Aorta (tissue), 5 donors: ENCODE measurements around the gene NFS1. TPM values are rescaled to one million over a fixed set of nuclear protein-coding genes. Genes with fewer than 3 reads are reported as not detected.

Experiments
- ATAC-seq: fragments of 200-7000 bp; cut with Tn5 transposase; one replicate; pipeline ENCODE4 v1.9.1; 2022; ENCODE audit warnings: moderate library complexity; ENCODE audit not compliant: low FRiP score
- DNase-seq, 2 donors: peaks; one replicate each; pipeline ENCODE4 v3.0.0-alpha.2; 2020
- H3K27ac ChIP-seq, 2 donors: one replicate each; pipeline ENCODE4 v1.5.1; 2013; ENCODE audit warnings: low read length in 2 of 2, mild to moderate bottlenecking in 2 of 2, moderate library complexity in 2 of 2, control low read depth in 1 of 2, inconsistent platforms in 1 of 2, low read depth in 1 of 2
- H3K27me3 ChIP-seq, 2 donors: one replicate each; pipeline ENCODE4 v1.6.1; 2013; ENCODE audit warnings: control low read depth in 1 of 2, low read length in 1 of 2, mild to moderate bottlenecking in 1 of 2, moderate library complexity in 1 of 2; ENCODE audit not compliant: insufficient read depth in 2 of 2, control insufficient read depth in 1 of 2
- H3K36me3 ChIP-seq, 2 donors: one replicate each; pipeline ENCODE4 v1.6.1; 2013; ENCODE audit warnings: control low read depth in 1 of 2, low read length in 1 of 2, mild to moderate bottlenecking in 1 of 2; ENCODE audit not compliant: insufficient read depth in 2 of 2, control insufficient read depth in 1 of 2
- H3K4me1 ChIP-seq, 2 donors: one replicate each; pipeline ENCODE4 v1.6.1; 2013; ENCODE audit warnings: low read length in 2 of 2, control low read depth in 1 of 2, mild to moderate bottlenecking in 1 of 2, moderate library complexity in 1 of 2; ENCODE audit not compliant: insufficient read depth in 2 of 2, control insufficient read depth in 1 of 2
- H3K4me3 ChIP-seq, 2 donors: one replicate each; pipeline ENCODE4 v1.5.1; 2013; ENCODE audit warnings: low read length in 2 of 2, control low read depth in 1 of 2, mild to moderate bottlenecking in 1 of 2
- H3K9me3 ChIP-seq: one replicate; pipeline ENCODE4 v1.6.1; 2013; ENCODE audit warnings: mild to moderate bottlenecking, low read length; ENCODE audit not compliant: control insufficient read depth
- WGBS, 2 donors: extraction: QIAGEN DNeasy Blood & Tissue Kit; methylation state at CpG; one replicate each; pipeline ENCODE4 v1.1.7; 2013; 5-methylcytosine and 5-hydroxymethylcytosine counted together
- intact Hi-C, 2 donors: fragments of 100-400 bp; cut with DNase I; formaldehyde crosslinking; loops; one replicate each; pipeline versions ENCODE4 v1.14.2 to v1.15.0; 2022
- polyA plus RNA-seq, 2 donors: library from polyadenylated mRNA; stranded (reverse); fragments of 200-250 nt; gene quantifications; one replicate each; pipeline ENCODE4 v1.2.3, GENCODE V29; 2013
- total RNA-seq, 2 donors: library from RNA; stranded (reverse); fragmentation: NEBNext Ultra II Directional; extraction: Animal tissue kit (Norgen Biotek cat#: 25700); gene quantifications; one replicate each; pipeline ENCODE4 v1.2.1, GENCODE V29; 2021
- donor health status: healthy with polysubstance abuse.
- donor health status: Bipolar disorder and iron deficiency.
- donor health status: DM: no; HTN: no; CAD: no.
- donor health status: DM: no; HTN: no; CAD: no.
- donor health status: DM: yes; HTN: yes; CAD: no.

Gene NFS1
- total and polyA plus RNA-seq, 4 donors, result 10.3 to 28.0 (median 17.3) TPM

- peaks cover 4% of the 10 kb centered on the region in 2 donors for H3K36me3 ChIP-seq
- no peak overlapping the region for H3K4me3 ChIP-seq
- intact Hi-C loops, result loop anchor here in 1 of 2 donors (5.0 kb wide), 1 partner anchor 39 kb away; no protein-coding TSS in a partner anchor
- 43 to 44% methylated on average over 4 of the region's 4 CpGs for WGBS, 2 donors
- no peaks in the 10 kb centered on the region for H3K27me3 ChIP-seq
- no peak for ATAC-seq
- H3K9me3 ChIP-seq, result no peaks in the 10 kb centered on the region
- no peak overlapping the region for H3K27ac ChIP-seq
- H3K4me1 ChIP-seq, result peaks cover 2 to 4% of the 10 kb centered on the region in 2 donors
- DNase-seq, result no peak
Measured at GRCh38 chr20:35738410-35739179, 39.4 kb upstream of the NFS1 start.

- intact Hi-C loops, result loop anchor here in 1 of 2 donors (5.0 kb wide), 1 partner anchor 39 kb away; no protein-coding TSS in a partner anchor
- H3K4me1 ChIP-seq, result peaks cover 0 to 2% of the 10 kb centered on the region in 2 donors
- DNase-seq (no peak), ATAC-seq (no peak)
- 91 to 92% methylated on average over 14 to 15 of the region's 15 CpGs for WGBS, 2 donors
- peaks cover 4% of the 10 kb centered on the region in 2 donors for H3K36me3 ChIP-seq
- no peak overlapping the region for H3K4me3 ChIP-seq
- H3K9me3 ChIP-seq, result no peaks in the 10 kb centered on the region
- H3K27me3 ChIP-seq, result no peaks in the 10 kb centered on the region
- no peak overlapping the region for H3K27ac ChIP-seq
Measured at GRCh38 chr20:35737865-35738333, 38.7 kb upstream of the NFS1 start.

GRCh38 chr20:35735826-35736470 is 36.8 kb upstream of the NFS1 start:
- peaks cover 4 to 7% of the 10 kb centered on the region in 2 donors for H3K36me3 ChIP-seq
- no peaks in the 10 kb centered on the region for H3K9me3 ChIP-seq
- DNase-seq (no peak), ATAC-seq (no peak)
- H3K4me1 ChIP-seq, result peaks cover 0 to 2% of the 10 kb centered on the region in 2 donors
- no peak overlapping the region for H3K4me3 ChIP-seq
- intact Hi-C loops, result loop anchor here in 1 of 2 donors (5.0 kb wide), 1 partner anchor 41 kb away; no protein-coding TSS in a partner anchor
- 37 to 52% methylated on average over 7 of the region's 7 CpGs for WGBS, 2 donors
- H3K27ac ChIP-seq, result no peak overlapping the region
- H3K27me3 ChIP-seq, result no peaks in the 10 kb centered on the region

- ATAC-seq (no peak), DNase-seq (no peak)
- Histone ChIP-seq H3K4me1 (peaks cover 0 to 2% of the 10 kb centered on the region in 2 donors), H3K27ac (no peak overlapping the region), H3K9me3 (no peaks in the 10 kb centered on the region), H3K4me3 (no peak overlapping the region), H3K36me3 (peaks cover 4 to 5% of the 10 kb centered on the region in 2 donors), H3K27me3 (no peaks in the 10 kb centered on the region)
- intact Hi-C loops, result loop anchor here in 1 of 2 donors (5.0 kb wide), 1 partner anchor 42 kb away; no protein-coding TSS in a partner anchor
- WGBS, 2 donors, result 48 to 51% methylated on average over 4 of the region's 4 CpGs
Measured at GRCh38 chr20:35734777-35735649, 35.9 kb upstream of the NFS1 start.

GRCh38 chr20:35734374-35734773 is 35.2 kb upstream of the NFS1 start:
- H3K4me3 ChIP-seq, result no peak overlapping the region
- DNase-seq (no peak), ATAC-seq (no peak)
- peaks cover 3 to 7% of the 10 kb centered on the region in 2 donors for H3K36me3 ChIP-seq
- intact Hi-C loops, result no loop called here
- no peak overlapping the region for H3K27ac ChIP-seq
- peaks cover 0 to 2% of the 10 kb centered on the region in 2 donors for H3K4me1 ChIP-seq
- no peaks in the 10 kb centered on the region for H3K9me3 ChIP-seq
- no peaks in the 10 kb centered on the region for H3K27me3 ChIP-seq

GRCh38 chr20:35732644-35732982 is 33.5 kb upstream of the NFS1 start:
- H3K27ac ChIP-seq, result no peak overlapping the region

GRCh38 chr20:35731862-35732643 is 32.9 kb upstream of the NFS1 start:
- ATAC-seq, result no peak
- intact Hi-C loops, result no loop called here
- no peak overlapping the region for H3K4me3 ChIP-seq
- no peak overlapping the region for H3K27ac ChIP-seq
- DNase-seq, result no peak
- peaks cover 1 to 7% of the 10 kb centered on the region in 2 donors for H3K36me3 ChIP-seq
- H3K27me3 ChIP-seq, result no peaks in the 10 kb centered on the region
- no peaks in the 10 kb centered on the region for H3K9me3 ChIP-seq
- peaks cover 0 to 2% of the 10 kb centered on the region in 2 donors for H3K4me1 ChIP-seq
- 79 to 80% methylated on average over 24 of the region's 24 CpGs for WGBS, 2 donors

More at GRCh38 chr20:35732644-35732982, 33.5 kb upstream of the NFS1 start:
- Histone ChIP-seq H3K4me3 (no peak overlapping the region), H3K4me1 (peaks cover 0 to 2% of the 10 kb centered on the region in 2 donors), H3K36me3 (peaks cover 1 to 7% of the 10 kb centered on the region in 2 donors), H3K27me3 (no peaks in the 10 kb centered on the region), H3K9me3 (no peaks in the 10 kb centered on the region)
- intact Hi-C loops, result no loop called here
- DNase-seq (no peak), ATAC-seq (no peak)
- WGBS, 2 donors, result 30 to 39% methylated on average over 1 of the region's 1 CpG

GRCh38 chr20:35731469-35731788 is 32.3 kb upstream of the NFS1 start:
- no peak overlapping the region for H3K4me3 ChIP-seq
- H3K36me3 ChIP-seq, result peaks cover 1 to 7% of the 10 kb centered on the region in 2 donors
- intact Hi-C loops, result no loop called here
- H3K9me3 ChIP-seq, result no peaks in the 10 kb centered on the region
- ATAC-seq (no peak), DNase-seq (no peak)
- WGBS, 2 donors, result 51 to 52% methylated on average over 2 of the region's 2 CpGs
- no peaks in the 10 kb centered on the region for H3K27me3 ChIP-seq
- H3K27ac ChIP-seq, result no peak overlapping the region
- H3K4me1 ChIP-seq, result peaks cover 0 to 2% of the 10 kb centered on the region in 2 donors
